ENCODE measurements around the gene WASHC2C. TPM values are rescaled to one million over a fixed set of nuclear protein-coding genes. Genes with fewer than 3 reads are reported as not detected.
"Not testable (repeated sequence)": the region's sequence is repeated elsewhere in the genome, so short reads cannot be mapped to it uniquely, and the experiment has no call there.

The WASHC2C gene
- total and polyA plus RNA-seq, 7 donors = 25.8 to 40.8 (median 31.7) TPM

DNA sequence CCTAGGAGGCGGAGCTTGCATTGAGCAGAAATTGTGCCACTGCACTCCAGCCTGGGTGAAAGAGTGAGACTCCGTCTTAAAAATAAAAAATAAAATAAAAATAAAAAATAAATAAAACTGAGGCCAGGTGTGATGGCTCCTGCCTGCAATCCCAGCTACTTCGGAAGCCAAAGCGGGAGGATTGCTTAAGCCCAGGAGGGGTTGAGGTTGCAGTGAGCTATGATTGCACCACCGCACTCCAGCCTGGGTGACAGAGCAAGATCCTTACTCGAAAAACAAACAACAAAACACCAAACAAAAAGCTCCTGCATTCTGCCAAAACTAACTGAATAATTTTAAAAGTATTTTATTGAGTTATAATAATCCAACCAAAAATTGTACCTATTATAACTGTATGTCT is 84.0 kb downstream of the WASHC2C start:
- Histone ChIP-seq H3K4me1 (no peaks in the 10 kb centered on the region), H3K36me3 (no peaks in the 10 kb centered on the region), H3K27me3 (no peaks in the 10 kb centered on the region), H3K4me3 (no peak overlapping the region), H3K9me3 (no peaks in the 10 kb centered on the region), H3K27ac (no peak overlapping the region)
- TF ChIP-seq, protein P1, sequence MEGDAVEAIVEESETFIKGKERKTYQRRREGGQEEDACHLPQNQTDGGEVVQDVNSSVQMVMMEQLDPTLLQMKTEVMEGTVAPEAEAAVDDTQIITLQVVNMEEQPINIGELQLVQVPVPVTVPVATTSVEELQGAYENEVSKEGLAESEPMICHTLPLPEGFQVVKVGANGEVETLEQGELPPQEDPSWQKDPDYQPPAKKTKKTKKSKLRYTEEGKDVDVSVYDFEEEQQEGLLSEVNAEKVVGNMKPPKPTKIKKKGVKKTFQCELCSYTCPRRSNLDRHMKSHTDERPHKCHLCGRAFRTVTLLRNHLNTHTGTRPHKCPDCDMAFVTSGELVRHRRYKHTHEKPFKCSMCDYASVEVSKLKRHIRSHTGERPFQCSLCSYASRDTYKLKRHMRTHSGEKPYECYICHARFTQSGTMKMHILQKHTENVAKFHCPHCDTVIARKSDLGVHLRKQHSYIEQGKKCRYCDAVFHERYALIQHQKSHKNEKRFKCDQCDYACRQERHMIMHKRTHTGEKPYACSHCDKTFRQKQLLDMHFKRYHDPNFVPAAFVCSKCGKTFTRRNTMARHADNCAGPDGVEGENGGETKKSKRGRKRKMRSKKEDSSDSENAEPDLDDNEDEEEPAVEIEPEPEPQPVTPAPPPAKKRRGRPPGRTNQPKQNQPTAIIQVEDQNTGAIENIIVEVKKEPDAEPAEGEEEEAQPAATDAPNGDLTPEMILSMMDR (IDR thresholded peaks at IDR 0.05) = no peak
- 88 to 89% methylated on average over 6 of the region's 6 CpGs for WGBS, 2 donors
- no peak for DNase-seq
- intact Hi-C loops (cut with DNase I) = no loop called here

DNA sequence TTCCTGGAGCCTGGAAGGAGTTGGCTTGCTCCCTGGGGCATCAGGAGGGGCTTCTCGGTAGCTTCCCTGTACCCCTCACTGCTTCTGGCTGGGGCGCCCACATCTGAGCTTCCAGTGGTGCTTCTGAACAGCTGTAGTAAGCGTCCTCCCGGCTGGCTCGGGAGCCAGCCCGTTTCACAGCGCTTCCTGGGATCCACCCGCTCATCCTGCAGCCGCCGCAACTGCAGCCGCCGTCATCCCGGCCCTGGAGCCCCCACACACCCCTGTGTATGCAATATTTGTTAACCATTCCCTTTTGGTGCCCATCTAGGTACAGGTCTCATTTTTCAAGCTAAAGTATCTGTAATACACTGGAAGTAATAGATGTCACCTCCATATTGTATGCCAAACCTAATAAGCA is 85.9 kb downstream of the WASHC2C start:
- H3K27me3 ChIP-seq; H3K36me3 ChIP-seq; H3K9me3 ChIP-seq; H3K4me1 ChIP-seq; H3K27ac ChIP-seq; DNase-seq; intact Hi-C loops (cut with DNase I); H3K4me3 ChIP-seq: not testable (repeated sequence)
- WGBS, 2 donors = 87% methylated on average over 13 of the region's 13 CpGs

DNA sequence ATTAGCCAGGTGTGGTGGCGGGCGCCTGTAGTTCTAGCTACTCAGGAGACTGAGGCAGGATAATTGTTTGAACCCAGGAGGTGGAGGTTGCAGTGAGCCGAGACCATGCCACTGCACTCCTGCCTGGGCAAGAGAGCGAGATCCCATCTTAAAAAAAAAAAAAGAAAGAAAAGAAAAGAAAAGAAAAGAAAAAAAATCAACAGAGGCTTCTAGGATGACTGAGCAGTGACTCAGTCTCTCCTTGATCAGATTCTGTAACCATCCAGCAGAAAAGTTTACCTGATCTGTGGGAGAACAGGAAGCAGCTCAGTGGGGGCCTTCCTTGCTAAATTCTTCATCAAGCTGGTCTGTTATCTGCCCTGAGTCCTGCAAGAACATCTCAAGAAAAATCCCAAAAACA is 87.1 kb downstream of the WASHC2C start:
- H3K4me1 ChIP-seq; intact Hi-C loops (cut with DNase I); H3K27ac ChIP-seq; H3K36me3 ChIP-seq; H3K4me3 ChIP-seq; H3K27me3 ChIP-seq; DNase-seq; H3K9me3 ChIP-seq: not testable (repeated sequence)
- WGBS, 2 donors = 92 to 95% methylated on average over 4 of the region's 4 CpGs

DNA sequence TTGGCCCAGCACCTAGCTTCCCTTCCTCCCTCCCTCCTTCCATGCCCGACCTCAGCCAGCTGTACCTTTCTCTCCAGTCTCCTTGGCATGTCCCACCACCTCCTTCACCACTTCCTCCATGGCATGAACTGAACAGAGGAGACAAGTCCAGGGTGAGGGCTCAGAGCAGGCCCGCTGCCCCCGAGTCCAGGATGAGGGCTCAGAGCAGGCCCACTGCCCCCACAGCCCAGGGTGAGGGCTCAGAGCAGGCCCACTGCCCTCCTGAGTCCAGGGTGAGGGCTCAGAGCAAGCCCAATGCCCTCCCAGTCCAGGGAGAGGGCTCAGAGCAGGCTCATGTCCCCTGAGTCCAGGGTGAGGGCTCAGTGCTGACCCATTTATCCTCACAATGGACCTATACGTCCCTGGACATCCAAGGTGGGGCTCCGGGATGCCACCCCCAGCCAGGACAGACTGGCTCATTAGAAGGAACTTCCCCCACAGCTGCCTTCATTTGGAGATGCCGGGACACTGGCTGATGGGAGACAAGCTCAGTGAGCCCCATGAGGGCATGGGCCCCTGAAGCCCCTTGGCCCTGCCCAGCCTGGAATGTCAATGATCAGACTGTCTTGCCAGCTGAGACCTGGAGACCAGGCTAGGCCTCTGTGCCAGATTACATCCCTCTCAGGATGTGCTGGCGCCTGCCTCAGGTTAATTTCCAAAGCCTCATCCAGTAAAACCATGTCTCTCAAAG is 90.2 kb downstream of the WASHC2C start:
- DNase-seq = no peak
- no peaks in the 10 kb centered on the region for H3K4me1 ChIP-seq
- WGBS, 2 donors = 91 to 95% methylated on average over 7 of the region's 7 CpGs
- no peaks in the 10 kb centered on the region for H3K36me3 ChIP-seq
- intact Hi-C loops (cut with DNase I) = no loop called here
- H3K4me3 ChIP-seq = no peak overlapping the region
- no peaks in the 10 kb centered on the region for H3K9me3 ChIP-seq
- H3K27ac ChIP-seq = no peak overlapping the region
- H3K27me3 ChIP-seq = no peaks in the 10 kb centered on the region
- TF ChIP-seq POLR2AphosphoS5 (IDR thresholded peaks at IDR 0.05) = no peak
- TF ChIP-seq, protein P1 (IDR thresholded peaks at IDR 0.05) = no peak
- no peak for TF ChIP-seq EP300 (IDR thresholded peaks at IDR 0.05)
- TF ChIP-seq POLR2A (IDR thresholded peaks at IDR 0.05) = no peak

DNA sequence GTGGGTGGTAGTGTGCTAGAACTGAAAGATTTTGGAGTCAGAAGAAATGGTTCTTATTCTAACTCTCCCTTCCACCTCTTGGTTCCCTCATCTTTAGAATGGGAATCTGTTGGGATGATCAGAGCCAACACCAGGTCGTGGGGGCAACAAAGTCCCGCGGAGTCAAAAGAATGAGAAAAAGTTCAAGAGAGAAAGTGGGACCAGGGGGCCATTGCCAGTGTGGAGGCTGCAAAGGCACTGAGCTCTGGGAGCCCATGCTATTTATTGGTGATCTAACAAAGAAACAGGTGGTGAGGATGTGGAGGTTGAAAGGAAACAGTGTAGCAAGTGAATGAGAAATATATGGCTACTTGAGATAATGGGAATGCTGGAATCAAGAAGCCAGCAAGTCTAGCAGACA is 90.8 kb downstream of the WASHC2C start:
- TF ChIP-seq EP300 (IDR thresholded peaks at IDR 0.05) = no peak
- no peak for TF ChIP-seq POLR2AphosphoS5 (IDR thresholded peaks at IDR 0.05)
- no peak for TF ChIP-seq POLR2A (IDR thresholded peaks at IDR 0.05)
- TF ChIP-seq, protein P1 (IDR thresholded peaks at IDR 0.05) = no peak
- no peaks in the 10 kb centered on the region for H3K36me3 ChIP-seq
- intact Hi-C loops (cut with DNase I) = no loop called here
- H3K4me1 ChIP-seq = no peaks in the 10 kb centered on the region
- 90 to 91% methylated on average over 3 of the region's 3 CpGs for WGBS, 2 donors
- no peaks in the 10 kb centered on the region for H3K9me3 ChIP-seq
- no peak overlapping the region for H3K27ac ChIP-seq
- H3K27me3 ChIP-seq = no peaks in the 10 kb centered on the region
- DNase-seq = no peak
- H3K4me3 ChIP-seq = no peak overlapping the region

DNA sequence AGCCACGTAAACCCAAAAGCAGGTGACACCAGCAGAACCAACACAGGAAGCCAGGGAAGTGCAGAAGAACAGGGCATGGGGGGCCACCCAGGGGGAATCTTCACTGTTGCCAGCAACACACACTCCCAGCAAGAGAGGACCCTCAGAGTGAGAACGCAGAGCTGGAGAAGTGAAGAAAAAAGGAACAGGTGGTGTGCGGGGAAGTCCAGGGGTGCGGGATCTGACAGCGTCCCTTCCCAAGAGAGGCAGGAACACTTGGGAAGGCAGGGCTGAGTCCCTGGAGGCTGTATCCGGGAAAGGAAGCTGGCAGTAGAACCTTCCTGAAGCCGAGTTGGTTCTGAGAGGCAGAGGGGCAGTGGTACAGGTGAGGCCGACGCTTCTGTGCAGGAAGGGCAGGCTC is 92.5 kb downstream of the WASHC2C start:
- H3K9me3 ChIP-seq = no peaks in the 10 kb centered on the region
- no peak for DNase-seq
- intact Hi-C loops (cut with DNase I) = no loop called here
- H3K27me3 ChIP-seq = no peaks in the 10 kb centered on the region
- no peaks in the 10 kb centered on the region for H3K4me1 ChIP-seq
- TF ChIP-seq POLR2AphosphoS5 (IDR thresholded peaks at IDR 0.05) = no peak
- no peak overlapping the region for H3K27ac ChIP-seq
- H3K4me3 ChIP-seq = no peak overlapping the region
- WGBS, 2 donors = 73 to 81% methylated on average over 9 of the region's 9 CpGs
- H3K36me3 ChIP-seq = no peaks in the 10 kb centered on the region

DNA sequence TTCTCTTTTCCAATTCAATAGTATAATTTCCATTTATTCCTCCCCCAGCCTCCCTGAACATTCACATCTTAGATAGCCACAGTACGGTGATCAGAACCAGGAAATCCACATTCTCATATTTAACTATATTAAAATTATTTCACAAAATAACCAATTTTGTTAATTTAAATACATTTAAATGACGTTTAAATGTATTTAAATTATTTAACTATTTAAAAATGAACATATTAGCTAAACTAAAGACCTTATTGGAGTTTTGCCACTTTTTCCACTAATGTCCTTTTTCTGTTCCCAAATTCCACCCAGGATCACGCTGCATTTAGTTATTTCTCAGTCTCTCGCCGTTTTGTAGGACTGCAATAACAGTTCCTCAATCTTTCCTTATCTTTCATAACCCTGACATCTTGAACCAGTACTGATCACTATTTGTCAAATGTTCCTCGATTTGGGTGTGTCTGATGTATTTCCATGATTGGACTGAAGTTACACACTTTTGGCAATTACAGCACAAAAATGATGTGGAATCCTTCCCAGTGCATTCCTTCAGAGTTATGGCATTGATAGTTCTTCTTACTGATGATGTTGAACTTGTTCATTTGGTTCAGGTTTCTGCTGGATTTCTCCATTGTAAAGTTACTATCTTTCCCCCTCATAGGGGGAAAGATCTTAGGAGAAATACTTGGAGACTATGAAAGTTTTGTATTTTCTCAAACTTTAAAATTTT is 93.2 kb downstream of the WASHC2C start:
- WGBS, 2 donors = 79 to 83% methylated on average over 6 of the region's 6 CpGs
- intact Hi-C loops (cut with DNase I) = not testable (repeated sequence)

DNA sequence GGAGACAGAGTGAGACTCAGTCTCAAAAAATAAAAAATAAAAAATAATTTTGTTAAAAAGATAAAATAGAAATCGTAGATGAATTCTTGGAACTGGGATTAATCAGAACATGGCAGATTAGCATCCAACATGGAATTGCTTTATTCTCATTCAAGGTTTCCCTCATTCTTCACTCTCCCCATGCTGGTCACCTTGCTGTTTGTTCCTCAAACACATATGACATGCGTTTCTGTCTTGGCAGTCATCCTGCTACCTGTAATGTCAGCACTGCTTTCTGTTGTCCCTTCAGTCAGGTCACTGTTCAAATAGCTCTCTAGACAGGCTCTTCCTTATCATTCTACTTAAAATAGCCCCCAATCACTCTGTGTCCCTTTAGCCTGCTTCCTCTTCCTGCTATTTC is 95.9 kb downstream of the WASHC2C start:
- intact Hi-C loops (cut with DNase I); H3K27me3 ChIP-seq; H3K27ac ChIP-seq; H3K36me3 ChIP-seq; H3K4me1 ChIP-seq; H3K4me3 ChIP-seq; H3K9me3 ChIP-seq; DNase-seq: not testable (repeated sequence)
- WGBS, 2 donors = 27 to 65% methylated on average over 2 of the region's 2 CpGs

More for the DNA sequence above, 93.2 kb downstream of the WASHC2C start:
- not testable (repeated sequence) for H3K4me3 ChIP-seq, DNase-seq, H3K9me3 ChIP-seq, H3K36me3 ChIP-seq, H3K4me1 ChIP-seq, H3K27me3 ChIP-seq, H3K27ac ChIP-seq
